NB4 (cell line): ENCODE measurements around the gene MARK3.

Experiments used
- DNase-seq: peaks from one replicate; pipeline ENCODE4 v3.0.0; 2010; ENCODE audit warnings: low read depth
- H3K4me3 ChIP-seq: one replicate; pipeline ENCODE4 v1.5.1; 2011; ENCODE audit warnings: mild to moderate bottlenecking, low read depth, low read length, moderate library complexity
- CTCF ChIP-seq: IDR thresholded peaks from one replicate; pipeline ENCODE4 v1.5.1; 2012; ENCODE audit warnings: low read depth, low read length
- MAX ChIP-seq: IDR thresholded peaks from 2 replicates; pipeline ENCODE4 v1.6.1; 2011; ENCODE audit warnings: low read depth, low read length
- MYC ChIP-seq: IDR thresholded peaks from 2 replicates; pipeline ENCODE4 v1.6.1; 2011; ENCODE audit warnings: low read depth, low read length
- POLR2A ChIP-seq: IDR thresholded peaks from 2 replicates; pipeline ENCODE4 v1.6.1; 2011; ENCODE audit warnings: mild to moderate bottlenecking; ENCODE audit not compliant: insufficient read length; ENCODE audit errors: extremely low read depth

MARK3 gene

GRCh38 chr14:103533999-103534575 lies 148.9 kb downstream of the MARK3 start:
- DNase-seq: no peak
- no peak for TF ChIP-seq MAX
- TF ChIP-seq MYC: no peak
- no peak for TF ChIP-seq CTCF
- TF ChIP-seq POLR2A: no peak
- H3K4me3 ChIP-seq: no peak overlapping the region

DNA sequence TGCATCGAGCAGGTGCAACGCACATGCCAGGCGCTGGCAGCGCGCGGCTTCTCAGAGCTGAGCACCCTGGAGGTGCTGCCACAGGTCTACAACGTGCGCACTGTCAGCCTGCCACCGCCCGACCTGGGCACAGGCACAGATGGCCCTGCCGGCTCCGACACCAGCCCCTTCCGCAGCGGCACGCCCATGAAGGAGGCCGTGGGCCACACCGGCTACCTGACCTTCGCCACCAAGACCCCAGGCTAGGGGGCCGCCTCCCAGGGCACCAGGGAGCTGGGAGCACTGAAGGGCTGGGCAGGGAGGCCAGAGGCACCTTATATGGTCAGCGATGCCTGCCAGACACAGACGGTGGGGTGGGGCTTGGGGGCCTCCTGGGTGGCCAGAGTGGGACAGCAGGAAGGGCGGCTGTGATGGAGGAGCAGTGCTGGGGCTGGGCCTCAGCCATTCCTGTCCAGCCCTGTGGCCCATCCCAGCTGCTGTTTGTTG lies 149.4 kb downstream of the MARK3 start:
- no peak overlapping the region for H3K4me3 ChIP-seq
- no peak for TF ChIP-seq MAX
- TF ChIP-seq MYC: no peak
- no peak for DNase-seq

DNA sequence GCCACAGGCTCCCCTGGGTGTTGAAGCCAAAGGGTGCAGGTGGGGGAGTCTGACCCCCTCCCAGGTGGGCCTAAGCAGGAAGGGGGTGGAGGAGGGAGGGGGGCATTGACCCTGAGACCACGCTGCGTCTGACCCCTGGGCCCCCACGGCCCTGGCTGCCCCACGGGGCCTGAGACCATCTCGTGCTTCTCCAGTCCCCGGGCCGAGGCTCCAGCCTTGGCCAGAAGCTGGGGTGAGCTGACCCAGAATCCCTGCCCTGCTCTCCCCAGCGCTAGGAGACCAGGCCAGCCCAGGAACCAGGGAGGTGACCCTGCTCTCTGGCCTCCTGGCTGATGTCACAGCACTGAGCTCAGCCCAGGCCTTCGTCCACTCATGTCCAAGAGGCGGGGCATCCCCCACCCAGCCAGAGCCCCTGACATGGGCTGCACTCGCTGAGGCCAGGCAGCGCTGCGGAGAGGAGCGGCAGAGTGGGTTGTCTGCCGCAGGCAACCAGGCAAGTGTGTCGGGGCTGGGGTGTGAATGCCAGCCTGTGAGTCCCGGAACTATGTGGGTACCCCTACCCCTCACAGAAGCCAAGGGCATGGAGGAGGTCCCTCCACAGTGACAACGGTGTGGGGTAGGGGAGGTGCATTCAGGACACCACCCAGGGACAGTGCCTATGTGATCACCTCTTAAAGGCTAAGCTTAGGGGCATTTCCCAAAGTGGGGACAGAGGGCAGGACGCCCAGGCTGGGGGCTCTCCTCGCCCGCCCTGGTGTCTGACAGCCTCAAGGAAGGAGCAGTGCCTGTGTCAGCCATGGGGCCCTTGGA lies 150.1 kb downstream of the MARK3 start:
- TF ChIP-seq CTCF (no peak), POLR2A (no peak), MYC (no peak), MAX (no peak)
- H3K4me3 ChIP-seq: no peak overlapping the region
- no peak for DNase-seq

GRCh38 chr14:103535891-103536565 lies 150.8 kb downstream of the MARK3 start:
- no peak for TF ChIP-seq POLR2A
- TF ChIP-seq CTCF: no peak
- TF ChIP-seq MYC: no peak
- no peak for TF ChIP-seq MAX
- no peak for DNase-seq
- H3K4me3 ChIP-seq: no peak overlapping the region

GRCh38 chr14:103536693-103537092 lies 151.5 kb downstream of the MARK3 start:
- no peak for DNase-seq

More at GRCh38 chr14:103536693-103537092, 151.5 kb downstream of the MARK3 start:
- TF ChIP-seq MYC (no peak), CTCF (no peak), MAX (no peak), POLR2A (no peak)
- no peak overlapping the region for H3K4me3 ChIP-seq
